NOMO-1 treated with DMSO at 0.1 percent for 48 hours (cell line): ENCODE measurements around the gene DACT1.
"Not testable (repeated sequence)": the region's sequence is repeated elsewhere in the genome, so short reads cannot be mapped to it uniquely, and the experiment has no call there.

Experiments used
- DNase-seq: peaks from one replicate; lab custom pipeline; 2025; ENCODE audit not compliant: unreplicated experiment; lab: John Stamatoyannopoulos, UW

DACT1 gene, protein sequence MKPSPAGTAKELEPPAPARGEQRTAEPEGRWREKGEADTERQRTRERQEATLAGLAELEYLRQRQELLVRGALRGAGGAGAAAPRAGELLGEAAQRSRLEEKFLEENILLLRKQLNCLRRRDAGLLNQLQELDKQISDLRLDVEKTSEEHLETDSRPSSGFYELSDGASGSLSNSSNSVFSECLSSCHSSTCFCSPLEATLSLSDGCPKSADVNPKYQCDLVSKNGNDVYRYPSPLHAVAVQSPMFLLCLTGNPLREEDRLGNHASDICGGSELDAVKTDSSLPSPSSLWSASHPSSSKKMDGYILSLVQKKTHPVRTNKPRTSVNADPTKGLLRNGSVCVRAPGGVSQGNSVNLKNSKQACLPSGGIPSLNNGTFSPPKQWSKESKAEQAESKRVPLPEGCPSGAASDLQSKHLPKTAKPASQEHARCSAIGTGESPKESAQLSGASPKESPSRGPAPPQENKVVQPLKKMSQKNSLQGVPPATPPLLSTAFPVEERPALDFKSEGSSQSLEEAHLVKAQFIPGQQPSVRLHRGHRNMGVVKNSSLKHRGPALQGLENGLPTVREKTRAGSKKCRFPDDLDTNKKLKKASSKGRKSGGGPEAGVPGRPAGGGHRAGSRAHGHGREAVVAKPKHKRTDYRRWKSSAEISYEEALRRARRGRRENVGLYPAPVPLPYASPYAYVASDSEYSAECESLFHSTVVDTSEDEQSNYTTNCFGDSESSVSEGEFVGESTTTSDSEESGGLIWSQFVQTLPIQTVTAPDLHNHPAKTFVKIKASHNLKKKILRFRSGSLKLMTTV

GRCh38 chr14:58637391-58638230 is at the start of gene DACT1:
DACT1 (plus strand) TSS chr14:58637962; CDS start chr14:58638203, 241 bp downstream.
- DNase-seq, result peak; percentile 76

- not testable (repeated sequence) for DNase-seq
These were observed 49.4 kb upstream of the DACT1 start for GRCh38 chr14:58588321-58588720.

GRCh38 chr14:58593977-58594376 is 43.8 kb upstream of the DACT1 start:
- DNase-seq, result no peak

DNA sequence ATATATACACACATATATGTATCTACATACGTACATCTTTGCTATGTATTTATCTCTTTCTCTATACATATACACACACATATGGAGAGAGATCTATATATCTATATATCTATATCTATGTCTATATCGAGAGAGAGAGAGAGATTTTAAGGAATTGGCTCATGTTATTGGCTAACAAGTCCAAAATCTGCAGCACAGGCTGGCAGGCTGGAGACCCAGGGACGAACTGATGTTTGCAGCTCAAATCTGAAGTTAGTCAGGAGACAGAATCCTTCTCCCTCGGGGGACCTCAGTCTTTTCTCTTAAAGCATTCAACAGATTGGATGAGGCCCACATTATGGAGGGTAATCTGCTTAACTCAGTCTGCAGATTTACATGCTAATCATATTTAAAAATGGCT is 40.7 kb upstream of the DACT1 start:
- no peak for DNase-seq

DNA sequence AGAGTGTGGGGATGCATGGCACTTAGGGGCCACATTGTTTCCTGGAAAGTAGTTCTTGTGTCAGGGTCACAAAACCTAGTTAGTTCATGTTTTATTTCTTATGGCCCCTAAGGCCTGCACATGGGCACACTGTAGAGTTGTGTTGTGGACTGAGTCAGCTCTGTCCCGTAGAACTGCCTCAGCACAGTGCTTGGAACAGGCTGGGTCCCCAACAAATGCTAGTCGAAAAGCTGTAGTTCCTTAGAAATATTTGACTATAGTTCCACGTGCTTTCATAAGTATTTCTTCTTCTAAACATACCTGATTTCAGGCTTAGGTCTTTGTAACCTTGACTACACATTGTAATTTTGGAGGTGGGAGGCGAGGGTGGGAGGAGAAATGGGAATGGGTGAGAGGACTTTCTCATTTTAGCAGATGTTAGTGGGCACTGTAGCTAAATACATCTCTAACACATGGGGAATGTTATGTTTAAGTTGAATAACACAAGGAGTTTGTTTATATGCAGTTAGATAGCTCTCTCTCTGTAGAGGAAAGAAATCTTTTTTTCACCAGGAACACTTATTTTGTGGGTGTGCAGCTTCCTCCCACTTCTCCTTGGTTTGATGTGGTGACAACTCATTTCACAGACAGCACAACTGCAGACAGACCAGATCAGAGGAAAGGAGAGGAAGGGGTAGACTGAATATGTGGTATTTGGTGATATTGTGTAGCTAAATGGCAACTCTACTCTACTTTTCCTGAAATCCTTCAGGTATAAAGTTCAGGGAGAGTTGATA is 39.5 kb upstream of the DACT1 start:
- no peak for DNase-seq

- no peak for DNase-seq
These were observed 38.8 kb upstream of the DACT1 start for GRCh38 chr14:58598804-58599525.

- no peak for DNase-seq
These were observed 38.1 kb upstream of the DACT1 start for GRCh38 chr14:58599707-58600106.

GRCh38 chr14:58605465-58605864 is 32.3 kb upstream of the DACT1 start:
- DNase-seq, result no peak

DNA sequence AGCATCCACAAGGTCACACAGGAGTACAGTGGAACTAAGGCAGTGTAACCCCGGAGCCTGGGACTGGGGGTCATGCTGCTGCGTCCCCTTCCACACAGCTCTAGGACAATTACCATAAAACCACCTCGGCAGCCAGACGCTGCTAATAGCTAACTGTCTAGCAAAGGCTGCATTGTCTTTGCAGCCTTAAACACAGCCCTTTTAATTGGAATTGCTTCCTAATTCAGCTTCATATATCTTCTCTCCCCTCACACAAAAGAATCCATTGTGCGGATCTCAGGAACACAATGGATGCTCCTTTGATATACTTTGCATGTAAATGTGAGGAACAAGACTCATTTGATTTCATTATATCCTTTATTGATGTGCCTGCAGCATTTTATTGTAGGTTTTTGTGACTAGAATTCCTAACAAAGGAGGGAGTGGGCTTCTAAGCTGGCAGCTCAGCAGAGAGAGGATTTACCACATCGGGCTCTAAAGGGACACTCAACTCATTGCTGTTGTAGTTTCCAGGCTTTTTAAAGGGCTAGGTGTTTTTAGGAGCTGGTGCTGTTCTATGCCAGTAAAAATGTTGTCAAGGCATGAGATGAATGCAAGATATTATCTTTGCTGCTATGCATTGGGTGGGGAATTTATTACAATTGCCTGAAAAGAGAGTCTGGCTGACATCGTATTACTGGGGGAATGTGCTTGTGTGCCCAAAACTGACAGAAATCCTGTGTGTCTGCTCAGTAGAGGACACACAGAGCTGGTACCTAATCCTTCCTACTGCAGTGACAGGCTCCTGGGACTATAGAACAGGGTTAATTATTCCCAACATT is 30.4 kb upstream of the DACT1 start:
- DNase-seq, result no peak

GRCh38 chr14:58607952-58608317 is 29.8 kb upstream of the DACT1 start:
- DNase-seq, result no peak

DNA sequence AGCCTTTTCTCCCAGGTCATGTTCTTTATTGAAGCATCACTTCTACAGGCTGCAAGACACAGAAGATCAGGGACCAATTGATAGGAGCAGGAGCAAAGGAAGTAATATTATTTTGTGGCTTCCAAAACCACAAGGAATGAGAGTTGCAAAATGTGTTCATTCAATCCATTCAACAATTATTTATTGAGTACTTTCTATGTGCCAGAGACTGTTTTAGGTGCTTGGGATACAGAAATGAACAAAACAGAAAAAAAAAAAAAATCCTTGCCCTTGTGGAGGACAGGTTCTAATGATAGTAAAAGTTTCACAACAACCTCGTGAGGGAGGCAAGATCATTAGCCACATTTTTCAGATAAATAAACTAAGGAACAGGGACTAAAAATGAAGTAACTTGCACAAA is 20.1 kb upstream of the DACT1 start:
- DNase-seq, result no peak

GRCh38 chr14:58620011-58620410 is 17.8 kb upstream of the DACT1 start:
- DNase-seq, result no peak

GRCh38 chr14:58625438-58625837 is 12.3 kb upstream of the DACT1 start:
- no peak for DNase-seq

- DNase-seq, result peak; percentile 22
These were observed 11.3 kb upstream of the DACT1 start for GRCh38 chr14:58626431-58626831.

DNA sequence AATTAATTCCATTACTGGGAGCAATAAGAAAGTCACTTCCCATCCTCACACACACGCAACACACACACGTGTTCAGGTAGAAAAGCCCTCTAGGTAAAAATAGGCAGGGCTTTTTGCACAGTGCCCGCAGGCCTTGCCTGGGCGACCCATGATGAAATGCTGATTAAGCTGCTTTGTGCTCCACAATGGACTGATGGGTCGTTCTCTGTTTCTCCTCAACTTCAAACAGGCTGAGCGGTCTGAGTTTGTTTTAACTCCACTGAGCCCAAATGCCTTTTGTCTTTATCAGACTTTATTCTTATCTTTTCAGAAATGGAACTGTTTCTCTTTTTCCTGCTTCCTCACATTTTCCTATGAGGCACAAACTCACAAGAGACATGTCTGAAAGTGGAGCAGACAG is 9.4 kb upstream of the DACT1 start:
- DNase-seq, result no peak

- peak; percentile 67 for DNase-seq
These were observed 8.5 kb upstream of the DACT1 start for GRCh38 chr14:58629281-58629680.

GRCh38 chr14:58631732-58632131 is 6.0 kb upstream of the DACT1 start:
- no peak for DNase-seq

DNA sequence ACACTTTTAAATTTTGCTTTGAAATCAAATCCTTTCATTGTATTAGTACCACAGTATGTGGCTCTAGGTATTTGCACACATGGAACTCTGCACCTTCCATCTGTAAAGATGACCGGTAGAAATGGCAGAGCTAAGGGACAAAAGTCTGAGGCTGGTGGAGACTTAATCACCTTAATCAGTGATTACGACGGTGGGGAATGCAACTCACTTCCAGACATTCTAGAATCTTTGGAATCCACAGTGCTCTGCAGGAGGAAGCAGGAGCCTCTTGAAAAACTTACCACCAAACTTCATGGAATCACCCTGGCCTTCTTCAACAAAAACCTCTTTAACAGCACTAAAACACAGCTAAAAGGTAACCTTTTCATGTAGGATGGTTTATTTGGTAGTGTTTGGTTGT is 3.9 kb upstream of the DACT1 start:
- no peak for DNase-seq

- DNase-seq, result no peak
These were observed 3.2 kb upstream of the DACT1 start for GRCh38 chr14:58634406-58635090.
